K562 (cell line): Measurements from ENCODE around the gene PPIA. TPM values are rescaled to one million over a fixed set of nuclear protein-coding genes. Genes with fewer than 3 reads are reported as not detected.
A peak's percentile ranks its signal among the peaks of the same experiment; 100 is the strongest.

Experiments used
- EGR1 ChIP-seq: fragments of 450-650 bp; conservative IDR thresholded peaks from 2 replicates; pipeline ENCODE4 v1.6.1; 2017; ENCODE audit warnings: mild to moderate bottlenecking
- EZH2 ChIP-seq: IDR thresholded peaks from 2 replicates; pipeline ENCODE4 v1.6.1; 2012; ENCODE audit warnings: low read depth, mild to moderate bottlenecking, inconsistent platforms, low read length, borderline replicate concordance
- FIP1L1 ChIP-seq: fragments of 200-400 bp; formaldehyde crosslinking; IDR thresholded peaks from 2 replicates; pipeline ENCODE4 v1.6.1; 2018; ENCODE audit warnings: mild to moderate bottlenecking, low read depth, low read length; ENCODE audit not compliant: poor library complexity, severe bottlenecking
- FUS ChIP-seq: fragments of 200-400 bp; formaldehyde crosslinking; optimal IDR thresholded peaks from 2 replicates; pipeline ENCODE3; 2017; ENCODE audit warnings: low read depth, low read length
- GATAD2B ChIP-seq: fragments of 450-650 bp; IDR thresholded peaks from 2 replicates; pipeline ENCODE4 v1.6.1; 2017; ENCODE audit warnings: mild to moderate bottlenecking, borderline replicate concordance
- HSF4 ChIP-seq: fragments of 250-450 bp; sonication (Bioruptor Pico); IDR thresholded peaks from 2 replicates; pipeline ENCODE4 v2.1.2; 2022; ENCODE audit warnings: mild to moderate bottlenecking, moderate library complexity, borderline replicate concordance
- LCOR ChIP-seq: sonication (generic); formaldehyde crosslinking; IDR thresholded peaks from 2 replicates; pipeline ENCODE4 v1.8.0; 2022; ENCODE audit warnings: mild to moderate bottlenecking, missing genetic modification reagents
- PRMT5 ChIP-seq: sonication (generic); formaldehyde crosslinking; IDR thresholded peaks from 2 replicates; pipeline ENCODE4 v1.5.0; 2020; ENCODE audit warnings: missing genetic modification reagents
- SP2 ChIP-seq: IDR thresholded peaks from 2 replicates; pipeline ENCODE4 v1.6.1; 2011; ENCODE audit warnings: mild to moderate bottlenecking, low read depth, low read length, moderate library complexity; ENCODE audit not compliant: poor library complexity, severe bottlenecking; ENCODE audit errors: extremely low read depth
- TRIM24 ChIP-seq, 2 experiments: fragments of 450-650 bp; IDR thresholded peaks; 2 replicates each; pipeline ENCODE4 v1.6.1; 2016
- ZNF224 ChIP-seq: sonication (generic); formaldehyde crosslinking; IDR thresholded peaks from 2 replicates; pipeline ENCODE4 v1.8.0; 2022; ENCODE audit warnings: mild to moderate bottlenecking, missing genetic modification reagents
- ZNF444 ChIP-seq: fragments of 250-450 bp; sonication (Bioruptor Pico); IDR thresholded peaks from 2 replicates; pipeline ENCODE4 v1.4.0; 2020; ENCODE audit warnings: mild to moderate bottlenecking, moderate library complexity
- ZNF57 ChIP-seq: fragments of 450-650 bp; formaldehyde crosslinking; IDR thresholded peaks from 2 replicates; pipeline ENCODE4 v1.4.0; 2020; ENCODE audit warnings: mild to moderate bottlenecking, moderate library complexity
- ZNF644 ChIP-seq: fragments of 200-800 bp; sonication (Bioruptor generic); IDR thresholded peaks from 2 replicates; pipeline ENCODE4 v1.6.1; 2016; ENCODE audit warnings: low read depth, missing genetic modification characterization, missing compliant biosample characterization
- ZNF76 ChIP-seq: fragments of 250-450 bp; sonication (Bioruptor Pico); IDR thresholded peaks from 2 replicates; pipeline ENCODE4 v1.4.0; 2020; ENCODE audit warnings: mild to moderate bottlenecking, moderate library complexity, borderline replicate concordance
- ZSCAN32 ChIP-seq: fragments of 450-650 bp; formaldehyde crosslinking; IDR thresholded peaks from 2 replicates; pipeline ENCODE4 v1.4.0; 2020; ENCODE audit warnings: mild to moderate bottlenecking, moderate library complexity
- polyA plus RNA-seq, 8 experiments: library from polyadenylated mRNA; depleted of rRNA in 4 of 8; stranded (reverse) in 5 of 8; unstranded in 3 of 8; fragments of >200 nt; fragmentation: Nextera tagmentation in 2 of 8; fragmentation: Illumina TruSeq in 1 of 8; extraction: Ambion mirVana in 2 of 8; extraction: Trizol in 1 of 8; gene quantifications; 2 replicates each; pipeline versions ENCODE4 v1.2.1 to v1.2.3, GENCODE V29; 2011 to 2014; ENCODE audit warnings: inconsistent platforms in 1 of 8, missing spikeins in 1 of 8
- total RNA-seq, 7 experiments: library from RNA; depleted of rRNA in 6 of 7; stranded (reverse); fragments of >200 nt in 6 of 7; fragmentation: Illumina TruSeq in 2 of 7; extraction: Trizol in 2 of 7; gene quantifications; 2 replicates each; pipeline versions ENCODE4 v1.2.1 to v1.2.3, GENCODE V29; 2011 to 2021; ENCODE audit warnings: low replicate concordance in 1 of 7
- TF ChIP-seq, protein P1 (sequence below): fragments of 450-650 bp; IDR thresholded peaks from 2 replicates; pipeline ENCODE4 v1.6.1; 2016; ENCODE audit warnings: low read depth, mild to moderate bottlenecking, moderate library complexity
- TF ChIP-seq, protein P2 (sequence below): fragments of 450-650 bp; IDR thresholded peaks from 2 replicates; pipeline ENCODE4 v1.7.0; 2016; ENCODE audit warnings: borderline replicate concordance
- TF ChIP-seq, protein P3 (sequence below): fragments of 250-450 bp; sonication (Bioruptor Pico); IDR thresholded peaks from 2 replicates; pipeline ENCODE4 v1.6.1; 2021; ENCODE audit warnings: mild to moderate bottlenecking
- TF ChIP-seq, protein P4 (sequence below): fragments of 450-650 bp; conservative IDR thresholded peaks from 2 replicates; pipeline ENCODE4 v1.6.1; 2016; ENCODE audit warnings: missing genetic modification characterization, low read depth, mild to moderate bottlenecking, missing compliant biosample characterization, moderate library complexity
- TF ChIP-seq, protein P5 (sequence below), 3 experiments: fragments of 200-800 bp in 1 of 3; sonication (Bioruptor generic) in 1 of 3; sonication (generic) in 1 of 3; formaldehyde crosslinking in 1 of 3; IDR thresholded peaks; 2 replicates each; pipeline versions ENCODE4 v1.6.1 to v1.8.0; 2016 to 2022; ENCODE audit warnings: mild to moderate bottlenecking in 2 of 3, missing compliant biosample characterization in 2 of 3, missing genetic modification characterization in 2 of 3, missing genetic modification reagents in 1 of 3

The PPIA gene
- total and polyA plus RNA-seq, 9 of the 15 experiments (the other 6 are each of a cell fraction or from before 2014, with no cell fraction given) = 2,583 to 7,504 (median 3,973) TPM

DNA sequence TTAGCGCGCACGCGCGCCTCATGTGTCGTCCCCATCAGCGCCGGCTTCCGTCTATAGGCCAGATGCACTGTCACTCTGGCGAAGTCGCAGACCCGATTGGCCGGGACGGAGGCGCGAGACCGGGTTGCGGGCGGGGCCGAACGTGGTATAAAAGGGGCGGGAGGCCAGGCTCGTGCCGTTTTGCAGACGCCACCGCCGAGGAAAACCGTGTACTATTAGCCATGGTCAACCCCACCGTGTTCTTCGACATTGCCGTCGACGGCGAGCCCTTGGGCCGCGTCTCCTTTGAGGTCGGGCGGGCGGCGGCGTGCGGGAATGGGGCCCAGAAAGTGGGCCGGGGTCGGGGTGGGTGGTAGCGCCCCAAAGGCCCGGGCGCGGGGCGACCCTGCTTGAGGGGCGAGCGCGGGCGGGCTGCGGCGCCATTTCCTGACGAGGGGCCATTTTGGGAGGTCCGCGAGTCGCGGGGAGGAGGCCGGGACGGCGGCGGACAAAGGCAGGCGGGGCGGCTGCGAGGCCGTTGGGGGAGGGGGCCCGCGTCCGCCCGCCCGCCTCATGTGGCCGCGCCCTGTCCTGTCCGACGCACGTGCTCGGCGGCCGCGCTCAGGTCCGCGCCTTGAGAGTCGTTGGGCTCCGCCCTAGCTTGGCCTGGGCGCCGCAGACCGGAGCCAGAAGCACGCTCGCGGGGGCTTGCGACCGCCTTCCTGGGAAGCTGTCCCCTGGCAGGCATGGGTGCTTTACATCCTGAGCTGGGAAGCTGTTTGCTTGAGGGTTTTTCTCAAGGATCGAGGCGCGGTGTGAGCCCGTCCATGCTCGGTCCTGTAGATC is at the start of gene PPIA (continued):
- TF ChIP-seq, protein P1, sequence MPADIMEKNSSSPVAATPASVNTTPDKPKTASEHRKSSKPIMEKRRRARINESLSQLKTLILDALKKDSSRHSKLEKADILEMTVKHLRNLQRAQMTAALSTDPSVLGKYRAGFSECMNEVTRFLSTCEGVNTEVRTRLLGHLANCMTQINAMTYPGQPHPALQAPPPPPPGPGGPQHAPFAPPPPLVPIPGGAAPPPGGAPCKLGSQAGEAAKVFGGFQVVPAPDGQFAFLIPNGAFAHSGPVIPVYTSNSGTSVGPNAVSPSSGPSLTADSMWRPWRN = peak; percentile 76
- TF ChIP-seq LCOR (CRISPR knock-in tag) (peak; percentile 75; the same call in 1 of the 2 replicates), ZNF224 (CRISPR knock-in tag) (no peak), ZNF644 (tag) (0 out of 2 replicates have a peak, but pooled peaks have one; percentile 30), EGR1 (no peak), FIP1L1 (peak; percentile 99), PRMT5 (CRISPR knock-in tag) (0 out of 2 replicates have a peak, but pooled peaks have one; percentile 33), ZNF76 (CRISPR knock-in tag) (0 out of 2 replicates have a peak, but pooled peaks have one; percentile 49), TRIM24 (IDR thresholded peaks at IDR 0.05) (no peak), ZSCAN32 (CRISPR knock-in tag) (no peak), HSF4 (CRISPR knock-in tag) (no peak), FUS (peak; percentile 96), ZNF57 (CRISPR knock-in tag) (no peak), GATAD2B (peak; percentile 42; the same call in 1 of the 2 replicates), ZNF444 (CRISPR knock-in tag) (no peak), EZH2 (no peak), SP2 (peak; percentile 92)
- TF ChIP-seq, protein P2, sequence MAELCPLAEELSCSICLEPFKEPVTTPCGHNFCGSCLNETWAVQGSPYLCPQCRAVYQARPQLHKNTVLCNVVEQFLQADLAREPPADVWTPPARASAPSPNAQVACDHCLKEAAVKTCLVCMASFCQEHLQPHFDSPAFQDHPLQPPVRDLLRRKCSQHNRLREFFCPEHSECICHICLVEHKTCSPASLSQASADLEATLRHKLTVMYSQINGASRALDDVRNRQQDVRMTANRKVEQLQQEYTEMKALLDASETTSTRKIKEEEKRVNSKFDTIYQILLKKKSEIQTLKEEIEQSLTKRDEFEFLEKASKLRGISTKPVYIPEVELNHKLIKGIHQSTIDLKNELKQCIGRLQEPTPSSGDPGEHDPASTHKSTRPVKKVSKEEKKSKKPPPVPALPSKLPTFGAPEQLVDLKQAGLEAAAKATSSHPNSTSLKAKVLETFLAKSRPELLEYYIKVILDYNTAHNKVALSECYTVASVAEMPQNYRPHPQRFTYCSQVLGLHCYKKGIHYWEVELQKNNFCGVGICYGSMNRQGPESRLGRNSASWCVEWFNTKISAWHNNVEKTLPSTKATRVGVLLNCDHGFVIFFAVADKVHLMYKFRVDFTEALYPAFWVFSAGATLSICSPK = no peak
- TF ChIP-seq, protein P3, sequence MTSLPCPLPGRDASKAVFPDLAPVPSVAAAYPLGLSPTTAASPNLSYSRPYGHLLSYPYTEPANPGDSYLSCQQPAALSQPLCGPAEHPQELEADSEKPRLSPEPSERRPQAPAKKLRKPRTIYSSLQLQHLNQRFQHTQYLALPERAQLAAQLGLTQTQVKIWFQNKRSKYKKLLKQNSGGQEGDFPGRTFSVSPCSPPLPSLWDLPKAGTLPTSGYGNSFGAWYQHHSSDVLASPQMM = no peak
- TF ChIP-seq, protein P4, sequence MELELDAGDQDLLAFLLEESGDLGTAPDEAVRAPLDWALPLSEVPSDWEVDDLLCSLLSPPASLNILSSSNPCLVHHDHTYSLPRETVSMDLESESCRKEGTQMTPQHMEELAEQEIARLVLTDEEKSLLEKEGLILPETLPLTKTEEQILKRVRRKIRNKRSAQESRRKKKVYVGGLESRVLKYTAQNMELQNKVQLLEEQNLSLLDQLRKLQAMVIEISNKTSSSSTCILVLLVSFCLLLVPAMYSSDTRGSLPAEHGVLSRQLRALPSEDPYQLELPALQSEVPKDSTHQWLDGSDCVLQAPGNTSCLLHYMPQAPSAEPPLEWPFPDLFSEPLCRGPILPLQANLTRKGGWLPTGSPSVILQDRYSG (tag) = peak; percentile 39; the same call in 1 of the 2 replicates
- TF ChIP-seq, protein P5, sequence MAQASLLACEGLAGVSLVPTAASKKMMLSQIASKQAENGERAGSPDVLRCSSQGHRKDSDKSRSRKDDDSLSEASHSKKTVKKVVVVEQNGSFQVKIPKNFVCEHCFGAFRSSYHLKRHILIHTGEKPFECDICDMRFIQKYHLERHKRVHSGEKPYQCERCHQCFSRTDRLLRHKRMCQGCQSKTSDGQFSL (CRISPR knock-in tag; IDR thresholded peaks at IDR 0.05) = peak; percentile 12; the same call in 1 of the 2 replicates
- TF ChIP-seq, protein P5 (tag; IDR thresholded peaks at IDR 0.05) = no peak
